ENCODE measurements around the gene ATOH8.

DNA sequence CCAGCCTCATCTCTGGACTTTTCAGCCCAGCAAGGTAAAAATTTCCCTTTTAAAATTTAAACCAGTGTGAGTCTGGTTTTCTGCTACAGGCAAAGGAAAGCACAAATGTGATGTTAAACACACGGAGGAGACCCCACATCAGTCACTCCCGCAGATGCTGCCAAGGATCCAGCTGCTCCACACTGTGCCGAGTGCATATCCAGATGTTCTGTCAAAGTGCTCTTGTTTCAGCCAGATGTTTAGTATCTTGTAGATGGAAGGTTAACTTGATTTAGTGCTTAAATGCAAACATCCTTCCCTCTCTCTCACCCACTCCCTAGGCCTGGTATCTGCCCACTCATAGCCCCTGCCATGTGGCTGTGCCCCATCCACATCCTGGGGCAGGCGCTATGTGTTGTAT lies 15.8 kb upstream of the ATOH8 start:
- TF ChIP-seq EZH2 (IDR thresholded peaks at IDR 0.05) (no peak), POLR2AphosphoS5 (IDR thresholded peaks at IDR 0.05; ENCODE audit: borderline replicate concordance, low read depth, low read length) (no peak), FOXP2 (optimal IDR thresholded peaks at IDR 0.05; ENCODE audit: control extremely low read depth, extremely low read length, insufficient read depth) (no peak)

Data from SK-N-MC (cell line).